CD14-positive monocyte (primary cell): ENCODE results near the gene ADCY2. TPM values are rescaled to one million over a fixed set of nuclear protein-coding genes. Genes with fewer than 3 reads are reported as not detected.

Experiments
- DNase-seq, 3 donors: peaks; one replicate each; pipeline ENCODE4 v3.0.0-alpha.2; 2011 to 2022
- H2AFZ ChIP-seq: 2 replicates; pipeline ENCODE4 v1.6.0; 2012; ENCODE audit warnings: mild to moderate bottlenecking, low read depth, low read length, inconsistent platforms; ENCODE audit not compliant: insufficient read depth, poor library complexity, severe bottlenecking
- H3K27ac ChIP-seq, 2 donors: 1 replicate in 1 of 2; 2 replicates in 1 of 2; pipeline ENCODE4 v1.5.1; 2012 to 2013; ENCODE audit warnings: low read length in 2 of 2, control low read depth in 1 of 2, inconsistent platforms in 1 of 2, low read depth in 1 of 2, mild to moderate bottlenecking in 1 of 2
- H3K27me3 ChIP-seq, 2 donors: one replicate each; pipeline versions ENCODE4 v1.6.0 to v1.6.1; 2011 to 2013; ENCODE audit warnings: low read length in 2 of 2; ENCODE audit not compliant: control insufficient read depth in 2 of 2, insufficient read depth in 2 of 2
- H3K36me3 ChIP-seq, 2 donors: replicated peaks in 1 of 2; 1 replicate in 1 of 2; 2 replicates in 1 of 2; pipeline versions ENCODE4 v1.5.1 to v1.6.1; 2012 to 2013; ENCODE audit warnings: low read length in 2 of 2, control low read depth in 1 of 2, inconsistent platforms in 1 of 2, mild to moderate bottlenecking in 1 of 2; ENCODE audit not compliant: insufficient read depth in 2 of 2, control insufficient read depth in 1 of 2
- H3K4me1 ChIP-seq, 2 donors: 1 replicate in 1 of 2; 2 replicates in 1 of 2; pipeline versions ENCODE4 v1.5.1 to v1.6.1; 2012 to 2013; ENCODE audit warnings: low read length in 2 of 2, control low read depth in 1 of 2, inconsistent platforms in 1 of 2, mild to moderate bottlenecking in 1 of 2, moderate library complexity in 1 of 2; ENCODE audit not compliant: insufficient read depth in 2 of 2, control insufficient read depth in 1 of 2
- H3K4me2 ChIP-seq: replicated peaks from 2 replicates; pipeline ENCODE3; 2012; ENCODE audit warnings: low read length, moderate library complexity, mild to moderate bottlenecking; ENCODE audit not compliant: poor library complexity, severe bottlenecking; ENCODE audit errors: extremely low read depth
- H3K4me3 ChIP-seq, 3 experiments: fragments of 200-600 bp in 1 of 3; sonication (generic) in 1 of 3; replicated peaks in 1 of 3; 1 replicate in 2 of 3; 2 replicates in 1 of 3; pipeline ENCODE4 v1.5.1; 2011 to 2013; ENCODE audit warnings: low read length in 3 of 3, mild to moderate bottlenecking in 3 of 3, control low read depth in 2 of 3, low read depth in 2 of 3, inconsistent platforms in 1 of 3, moderate library complexity in 1 of 3
- H3K79me2 ChIP-seq: 2 replicates; pipeline ENCODE4 v1.6.0; 2012; ENCODE audit warnings: mild to moderate bottlenecking, control low read depth, inconsistent platforms, low read length, moderate library complexity; ENCODE audit not compliant: insufficient read depth
- H3K9ac ChIP-seq: 2 replicates; pipeline ENCODE4 v1.6.0; 2017; ENCODE audit warnings: low read length, mild to moderate bottlenecking; ENCODE audit not compliant: insufficient read depth, poor library complexity, severe bottlenecking
- H3K9me3 ChIP-seq, 2 donors: replicated peaks in 1 of 2; 1 replicate in 1 of 2; 2 replicates in 1 of 2; pipeline versions ENCODE4 v1.5.1 to v1.6.1; 2012 to 2013; ENCODE audit warnings: low read length in 2 of 2, control low read depth in 1 of 2; ENCODE audit not compliant: control insufficient read depth in 1 of 2, insufficient read depth in 1 of 2
- H4K20me1 ChIP-seq: 2 replicates; pipeline ENCODE4 v1.6.0; 2012; ENCODE audit warnings: mild to moderate bottlenecking, low read length, control low read depth, moderate library complexity; ENCODE audit not compliant: insufficient read depth
- H3K27ac Mint-ChIP-seq, 7 donors: one replicate each; pipeline ENCODE4 v1.8.0; 2020; ENCODE audit warnings: mild to moderate bottlenecking in 7 of 7, mixed read lengths in 7 of 7, moderate library complexity in 6 of 7, inconsistent platforms in 2 of 7
- H3K27me3 Mint-ChIP-seq, 3 donors: one replicate each; pipeline ENCODE4 v1.8.0; 2021 to 2022; ENCODE audit warnings: low read depth in 3 of 3, mild to moderate bottlenecking in 3 of 3, mixed read lengths in 3 of 3, moderate library complexity in 3 of 3, inconsistent platforms in 1 of 3
- H3K36me3 Mint-ChIP-seq, 2 donors: one replicate each; pipeline ENCODE4 v1.8.0; 2020; ENCODE audit warnings: mixed read lengths in 2 of 2, inconsistent platforms in 1 of 2, mild to moderate bottlenecking in 1 of 2
- H3K4me1 Mint-ChIP-seq: one replicate; pipeline ENCODE4 v1.8.0; 2020; ENCODE audit warnings: mild to moderate bottlenecking, mixed read lengths
- H3K4me3 Mint-ChIP-seq, 2 donors: one replicate each; pipeline ENCODE4 v1.8.0; 2020; ENCODE audit warnings: mild to moderate bottlenecking in 2 of 2, mixed read lengths in 2 of 2, moderate library complexity in 1 of 2
- H3K9me3 Mint-ChIP-seq, 7 donors: one replicate each; pipeline ENCODE4 v1.8.0; 2020 to 2022; ENCODE audit warnings: mixed read lengths in 7 of 7, mild to moderate bottlenecking in 6 of 7, moderate library complexity in 6 of 7, inconsistent platforms in 2 of 7
- WGBS: methylation state at CpG from one replicate; pipeline ENCODE4 v1.1.5; 2013; ENCODE audit warnings: missing lambda C conversion rate; ENCODE audit not compliant: insufficient coverage; 5-methylcytosine and 5-hydroxymethylcytosine counted together
- intact Hi-C, 2 donors: fragments of 100-400 bp; cut with micrococcal nuclease; formaldehyde crosslinking; loops; one replicate each; pipeline versions ENCODE4 v1.15.0 to v1.15.1; 2023
- polyA plus RNA-seq, 3 donors: library from polyadenylated mRNA; depleted of rRNA in 1 of 3; unstranded in 2 of 3; stranded (reverse) in 1 of 3; fragments of 300-500 nt in 2 of 3; fragments of >200 nt in 1 of 3; fragmentation: Illumina TruSeq in 2 of 3; gene quantifications; 1 replicate in 2 of 3; 2 replicates in 1 of 3; pipeline ENCODE4 v1.2.3, GENCODE V29; 2012 to 2021
- TF ChIP-seq, protein P1 (sequence below): fragments of 200-600 bp; IDR thresholded peaks from one replicate; pipeline ENCODE4 v1.8.0; 2022; ENCODE audit warnings: antibody characterized with exemption, mild to moderate bottlenecking

Gene ADCY2
- polyA plus RNA-seq, 3 donors: not detected

GRCh38 chr5:7764452-7764851, 368.5 kb downstream of the ADCY2 start:
- Mint-ChIP-seq H3K27me3 (peaks cover 8 to 17% (median 17%) of the 10 kb centered on the region in 3 donors), H3K4me3 (no peak overlapping the region), H3K27ac (no peak overlapping the region), H3K36me3 (no peaks in the 10 kb centered on the region), H3K9me3 (peaks cover 0 to 4% (median 0%) of the 10 kb centered on the region in 7 donors), H3K4me1 (no peaks in the 10 kb centered on the region)
- intact Hi-C loops: no loop called here
- H3K27me3 ChIP-seq: peaks cover 0 to 10% of the 10 kb centered on the region in 2 donors
- H3K4me2 ChIP-seq: no peak overlapping the region
- H2AFZ ChIP-seq: no peak overlapping the region
- no peaks in the 10 kb centered on the region for H3K9me3 ChIP-seq
- no peak overlapping the region for H3K27ac ChIP-seq
- no peak for DNase-seq
- no peaks in the 10 kb centered on the region for H3K79me2 ChIP-seq
- no peak overlapping the region for H3K4me3 ChIP-seq
- no peak overlapping the region for H3K9ac ChIP-seq
- no peaks in the 10 kb centered on the region for H3K36me3 ChIP-seq
- H4K20me1 ChIP-seq: no peaks in the 10 kb centered on the region
- TF ChIP-seq, protein P1, sequence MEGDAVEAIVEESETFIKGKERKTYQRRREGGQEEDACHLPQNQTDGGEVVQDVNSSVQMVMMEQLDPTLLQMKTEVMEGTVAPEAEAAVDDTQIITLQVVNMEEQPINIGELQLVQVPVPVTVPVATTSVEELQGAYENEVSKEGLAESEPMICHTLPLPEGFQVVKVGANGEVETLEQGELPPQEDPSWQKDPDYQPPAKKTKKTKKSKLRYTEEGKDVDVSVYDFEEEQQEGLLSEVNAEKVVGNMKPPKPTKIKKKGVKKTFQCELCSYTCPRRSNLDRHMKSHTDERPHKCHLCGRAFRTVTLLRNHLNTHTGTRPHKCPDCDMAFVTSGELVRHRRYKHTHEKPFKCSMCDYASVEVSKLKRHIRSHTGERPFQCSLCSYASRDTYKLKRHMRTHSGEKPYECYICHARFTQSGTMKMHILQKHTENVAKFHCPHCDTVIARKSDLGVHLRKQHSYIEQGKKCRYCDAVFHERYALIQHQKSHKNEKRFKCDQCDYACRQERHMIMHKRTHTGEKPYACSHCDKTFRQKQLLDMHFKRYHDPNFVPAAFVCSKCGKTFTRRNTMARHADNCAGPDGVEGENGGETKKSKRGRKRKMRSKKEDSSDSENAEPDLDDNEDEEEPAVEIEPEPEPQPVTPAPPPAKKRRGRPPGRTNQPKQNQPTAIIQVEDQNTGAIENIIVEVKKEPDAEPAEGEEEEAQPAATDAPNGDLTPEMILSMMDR: no peak
- no CpG with 5 or more reads among the region's 1 CpG for WGBS
- no peaks in the 10 kb centered on the region for H3K4me1 ChIP-seq

DNA sequence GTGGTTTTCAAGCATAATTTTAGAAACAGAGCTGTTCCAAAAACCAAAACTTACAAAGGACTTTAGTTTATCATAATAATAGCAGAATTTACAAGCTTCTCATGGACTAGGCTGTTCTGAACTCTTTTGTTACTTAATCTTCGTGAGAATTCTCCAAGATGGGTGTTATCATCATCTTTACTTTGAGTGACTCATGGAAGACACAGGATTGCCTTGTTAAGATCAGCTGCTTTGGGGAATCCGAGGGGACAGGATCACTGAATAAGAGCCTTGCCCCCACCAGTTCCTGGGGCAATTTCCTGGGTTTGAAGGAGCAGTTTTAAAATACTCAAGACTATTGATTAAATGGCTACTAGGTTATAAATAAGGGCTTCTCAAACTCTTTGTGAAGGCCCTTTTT, 374.5 kb downstream of the ADCY2 start:
- H2AFZ ChIP-seq: no peak overlapping the region
- H3K4me1 Mint-ChIP-seq: no peaks in the 10 kb centered on the region
- no peak overlapping the region for H3K27ac Mint-ChIP-seq
- DNase-seq: no peak
- TF ChIP-seq, protein P1: no peak
- H4K20me1 ChIP-seq: no peaks in the 10 kb centered on the region
- H3K4me3 Mint-ChIP-seq: no peak overlapping the region
- peaks cover 0 to 1% (median 0%) of the 10 kb centered on the region in 7 donors for H3K9me3 Mint-ChIP-seq
- peaks cover 8 to 14% of the 10 kb centered on the region in 2 donors for H3K27me3 ChIP-seq
- no peaks in the 10 kb centered on the region for H3K36me3 Mint-ChIP-seq
- WGBS: 50% methylated on average over 1 of the region's 2 CpGs
- H3K27me3 Mint-ChIP-seq: peaks cover 9 to 16% (median 16%) of the 10 kb centered on the region in 3 donors
- H3K27ac ChIP-seq: no peak overlapping the region
- intact Hi-C loops: no loop called here
- H3K9me3 ChIP-seq: no peaks in the 10 kb centered on the region
- H3K4me3 ChIP-seq: no peak overlapping the region
- no peaks in the 10 kb centered on the region for H3K36me3 ChIP-seq
- H3K79me2 ChIP-seq: no peaks in the 10 kb centered on the region
- no peaks in the 10 kb centered on the region for H3K4me1 ChIP-seq
- H3K9ac ChIP-seq: no peak overlapping the region
- no peak overlapping the region for H3K4me2 ChIP-seq
